T-helper 17 cell (primary cell): ENCODE measurements around the gene AUTS2. TPM values are rescaled to one million over a fixed set of nuclear protein-coding genes. Genes with fewer than 3 reads are reported as not detected.

ENCODE experiments used
- ATAC-seq: fragments of 150-1000 bp; cut with Tn5 transposase; 2 replicates; pipeline ENCODE4 v1.10.0; 2021; ENCODE audit warnings: mild to moderate bottlenecking, moderate library complexity
- DNase-seq, 3 donors: peaks; one replicate each; pipeline versions ENCODE4 v3.0.0 to v3.0.0-alpha.2; 2020 to 2021
- H3K9me3 ChIP-seq: one replicate; pipeline ENCODE4 v1.7.0; 2013; ENCODE audit warnings: low read length, mild to moderate bottlenecking; ENCODE audit not compliant: control insufficient read depth, poor library complexity, severe bottlenecking
- H3K27ac Mint-ChIP-seq: one replicate; pipeline ENCODE4 v1.8.0; 2022; ENCODE audit warnings: mild to moderate bottlenecking, moderate library complexity, mixed read lengths
- H3K27me3 Mint-ChIP-seq: one replicate; pipeline ENCODE4 v1.8.0; 2022; ENCODE audit warnings: mixed read lengths
- H3K36me3 Mint-ChIP-seq: one replicate; pipeline ENCODE4 v1.8.0; 2022; ENCODE audit warnings: low read depth, mixed read lengths
- H3K4me1 Mint-ChIP-seq: one replicate; pipeline ENCODE4 v1.8.0; 2022; ENCODE audit warnings: mild to moderate bottlenecking, mixed read lengths
- H3K4me3 Mint-ChIP-seq: one replicate; pipeline ENCODE4 v1.8.0; 2022; ENCODE audit warnings: mild to moderate bottlenecking, moderate library complexity, mixed read lengths
- total RNA-seq, 4 donors: library from RNA in 2 of 4; stranded (reverse) in 2 of 4; gene quantifications; one replicate each; pipeline ENCODE4 v1.2.3 and lab custom pipeline; 2022 to 2026

AUTS2 gene
- total RNA-seq, 2 donors from 2014 or later = 84.2 to 89.5 TPM

- Mint-ChIP-seq H3K4me1 (no peaks in the 10 kb centered on the region), H3K36me3 (no peaks in the 10 kb centered on the region), H3K27me3 (no peaks in the 10 kb centered on the region), H3K4me3 (no peak overlapping the region), H3K27ac (no peak overlapping the region)
- no peak for DNase-seq
- H3K9me3 ChIP-seq = no peaks in the 10 kb centered on the region
- ATAC-seq = no peak
Measured at GRCh38 chr7:70500261-70500660, 902.0 kb downstream of the AUTS2 start.

GRCh38 chr7:70502117-70502863 lies 904.0 kb downstream of the AUTS2 start:
- Mint-ChIP-seq H3K27me3 (no peaks in the 10 kb centered on the region), H3K27ac (no peak overlapping the region), H3K4me1 (no peaks in the 10 kb centered on the region), H3K4me3 (no peak overlapping the region), H3K36me3 (no peaks in the 10 kb centered on the region)
- ATAC-seq = no peak
- DNase-seq = no peak
- H3K9me3 ChIP-seq = no peaks in the 10 kb centered on the region

- no peak for DNase-seq
- Mint-ChIP-seq H3K36me3 (no peaks in the 10 kb centered on the region), H3K27me3 (no peaks in the 10 kb centered on the region), H3K27ac (no peak overlapping the region), H3K4me3 (no peak overlapping the region), H3K4me1 (no peaks in the 10 kb centered on the region)
- ATAC-seq = no peak
- H3K9me3 ChIP-seq = no peaks in the 10 kb centered on the region
Measured at GRCh38 chr7:70504254-70504653, 906.0 kb downstream of the AUTS2 start.

- H3K27me3 Mint-ChIP-seq = no peaks in the 10 kb centered on the region
- H3K36me3 Mint-ChIP-seq = no peaks in the 10 kb centered on the region
- H3K9me3 ChIP-seq = no peaks in the 10 kb centered on the region
- H3K27ac Mint-ChIP-seq = no peak overlapping the region
- H3K4me3 Mint-ChIP-seq = no peak overlapping the region
- ATAC-seq (no peak), DNase-seq (no peak)
- no peaks in the 10 kb centered on the region for H3K4me1 Mint-ChIP-seq
Measured at GRCh38 chr7:70505468-70505867, 907.2 kb downstream of the AUTS2 start.

GRCh38 chr7:70505886-70506285 lies 907.6 kb downstream of the AUTS2 start:
- H3K27ac Mint-ChIP-seq = no peak overlapping the region
- no peaks in the 10 kb centered on the region for H3K4me1 Mint-ChIP-seq
- ATAC-seq = no peak
- H3K9me3 ChIP-seq = no peaks in the 10 kb centered on the region
- DNase-seq = no peak
- no peak overlapping the region for H3K4me3 Mint-ChIP-seq
- H3K27me3 Mint-ChIP-seq = no peaks in the 10 kb centered on the region
- no peaks in the 10 kb centered on the region for H3K36me3 Mint-ChIP-seq

DNA sequence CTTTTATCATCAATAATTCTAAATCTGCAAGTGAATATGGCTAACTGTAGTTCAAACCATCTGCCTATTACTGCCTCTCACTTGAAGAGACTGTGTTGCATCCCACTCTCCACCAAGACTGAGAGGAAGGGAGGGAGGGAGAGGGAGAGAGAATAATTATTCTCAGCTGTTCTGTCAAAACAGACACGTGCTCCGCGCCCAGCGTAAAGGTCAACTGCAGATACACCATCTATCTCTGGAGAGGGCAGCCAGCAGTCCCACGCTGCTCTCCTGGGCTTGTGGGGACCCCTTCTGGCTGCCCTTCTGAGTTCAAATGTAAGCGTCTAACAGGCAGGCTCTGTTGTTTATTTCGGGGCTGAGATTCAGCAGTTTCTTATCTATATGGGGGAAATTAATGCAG lies 908.2 kb downstream of the AUTS2 start:
- H3K9me3 ChIP-seq = no peaks in the 10 kb centered on the region
- Mint-ChIP-seq H3K27ac (no peak overlapping the region), H3K4me1 (no peaks in the 10 kb centered on the region), H3K36me3 (no peaks in the 10 kb centered on the region), H3K27me3 (no peaks in the 10 kb centered on the region), H3K4me3 (no peak overlapping the region)
- ATAC-seq = no peak
- DNase-seq = no peak

DNA sequence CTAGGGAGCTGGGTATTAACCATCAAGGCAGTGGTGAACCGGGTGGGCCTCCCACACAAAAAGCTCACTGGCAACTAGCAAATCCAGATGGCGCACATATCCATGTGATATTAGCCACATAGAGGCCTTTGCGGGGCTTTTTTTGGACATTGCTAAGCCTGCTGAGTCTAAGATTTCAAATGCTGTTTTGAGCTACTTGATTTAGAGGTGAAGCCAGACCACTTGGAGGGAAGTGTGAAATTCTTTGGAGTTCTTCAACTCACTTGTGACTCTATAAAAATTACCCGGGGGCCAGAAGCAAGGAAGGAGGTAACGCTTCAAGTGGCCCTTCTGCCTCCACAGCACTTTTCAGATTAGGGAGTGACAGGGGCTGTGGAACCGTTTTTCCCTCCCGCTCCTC lies 913.9 kb downstream of the AUTS2 start:
- H3K9me3 ChIP-seq = no peaks in the 10 kb centered on the region
- H3K27ac Mint-ChIP-seq = no peak overlapping the region
- no peak for ATAC-seq
- no peak overlapping the region for H3K4me3 Mint-ChIP-seq
- DNase-seq = no peak
- H3K27me3 Mint-ChIP-seq = no peaks in the 10 kb centered on the region
- no peaks in the 10 kb centered on the region for H3K4me1 Mint-ChIP-seq
- H3K36me3 Mint-ChIP-seq = no peaks in the 10 kb centered on the region

- DNase-seq = no peak
- Mint-ChIP-seq H3K4me3 (no peak overlapping the region), H3K4me1 (no peaks in the 10 kb centered on the region), H3K27ac (no peak overlapping the region), H3K36me3 (no peaks in the 10 kb centered on the region), H3K27me3 (no peaks in the 10 kb centered on the region)
- no peak for ATAC-seq
- no peaks in the 10 kb centered on the region for H3K9me3 ChIP-seq
Measured at GRCh38 chr7:70512761-70513160, 914.5 kb downstream of the AUTS2 start.

- Mint-ChIP-seq H3K4me1 (peaks cover 3% of the 10 kb centered on the region), H3K36me3 (peaks cover 3% of the 10 kb centered on the region), H3K27ac (no peak overlapping the region), H3K27me3 (no peaks in the 10 kb centered on the region), H3K4me3 (no peak overlapping the region)
- DNase-seq (no peak), ATAC-seq (no peak)
- no peaks in the 10 kb centered on the region for H3K9me3 ChIP-seq
Measured at GRCh38 chr7:70520611-70521010, 922.3 kb downstream of the AUTS2 start.

GRCh38 chr7:70523249-70523988 lies 925.1 kb downstream of the AUTS2 start:
- ATAC-seq = no peak

GRCh38 chr7:70523989-70524351 lies 925.7 kb downstream of the AUTS2 start:
- DNase-seq (no peak), ATAC-seq (no peak)
- H3K27me3 Mint-ChIP-seq = no peaks in the 10 kb centered on the region
- no peak overlapping the region for H3K27ac Mint-ChIP-seq
- no peaks in the 10 kb centered on the region for H3K9me3 ChIP-seq
- H3K4me3 Mint-ChIP-seq = no peak overlapping the region
- peaks cover 3% of the 10 kb centered on the region for H3K4me1 Mint-ChIP-seq
- peaks cover 6% of the 10 kb centered on the region for H3K36me3 Mint-ChIP-seq

More at GRCh38 chr7:70523249-70523988, 925.1 kb downstream of the AUTS2 start:
- no peaks in the 10 kb centered on the region for H3K27me3 Mint-ChIP-seq
- H3K36me3 Mint-ChIP-seq = peaks cover 6% of the 10 kb centered on the region
- no peaks in the 10 kb centered on the region for H3K9me3 ChIP-seq
- H3K4me1 Mint-ChIP-seq = peaks cover 3% of the 10 kb centered on the region
- H3K27ac Mint-ChIP-seq = no peak overlapping the region
- DNase-seq = no peak
- H3K4me3 Mint-ChIP-seq = no peak overlapping the region

- Mint-ChIP-seq H3K27ac (no peak overlapping the region), H3K27me3 (no peaks in the 10 kb centered on the region)
Measured at GRCh38 chr7:70525991-70526390, 927.7 kb downstream of the AUTS2 start.

DNA sequence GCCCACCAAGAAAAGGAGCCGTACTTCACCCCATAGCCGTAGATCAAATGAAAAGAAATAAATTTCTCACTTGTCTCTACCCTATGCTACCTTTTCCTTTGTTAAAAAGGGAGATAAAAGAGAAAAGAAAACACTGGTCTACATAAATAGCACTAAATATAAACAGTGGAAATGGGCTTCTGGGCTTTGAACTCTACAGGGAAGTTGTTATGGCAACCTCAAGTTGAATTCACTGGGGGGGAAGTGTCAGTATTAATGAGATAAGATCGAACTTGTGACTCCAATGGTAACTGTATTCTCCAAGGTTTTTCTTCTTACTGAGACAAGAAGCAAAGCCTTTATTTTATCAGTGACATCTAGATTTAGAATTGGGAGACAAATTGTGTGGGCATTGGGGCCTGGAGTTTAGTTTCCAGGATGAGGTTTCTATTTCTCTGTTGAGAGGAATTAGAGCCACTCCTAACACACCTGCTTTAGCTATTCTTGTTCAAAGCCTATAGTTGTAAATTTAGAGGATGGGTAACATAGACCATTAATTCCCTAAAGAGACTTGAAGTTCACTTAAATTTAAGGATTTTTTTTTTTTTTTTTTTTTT lies 929.3 kb downstream of the AUTS2 start:
- no peaks in the 10 kb centered on the region for H3K27me3 Mint-ChIP-seq
- ATAC-seq (no peak), DNase-seq (no peak)
- no peak overlapping the region for H3K4me3 Mint-ChIP-seq
- H3K4me1 Mint-ChIP-seq = no peaks in the 10 kb centered on the region
- peaks cover 4% of the 10 kb centered on the region for H3K36me3 Mint-ChIP-seq
- H3K27ac Mint-ChIP-seq = no peak overlapping the region
- H3K9me3 ChIP-seq = no peaks in the 10 kb centered on the region

More at GRCh38 chr7:70525991-70526390, 927.7 kb downstream of the AUTS2 start:
- DNase-seq (no peak), ATAC-seq (no peak)
- H3K9me3 ChIP-seq = no peaks in the 10 kb centered on the region
- Mint-ChIP-seq H3K4me1 (no peaks in the 10 kb centered on the region), H3K36me3 (peaks cover 4% of the 10 kb centered on the region), H3K4me3 (no peak overlapping the region)
